SK-N-SH (cell line): ENCODE measurements around the gene COL28A1. TPM values are rescaled to one million over a fixed set of nuclear protein-coding genes. Genes with fewer than 3 reads are reported as not detected.

Source experiments
- CTCF ChIA-PET: fragments of 300-600, 350-600 bp; formaldehyde crosslinking; extraction: SDS; loops from one replicate; lab custom pipeline; 2021; lab: Yijun Ruan, JAX
- POLR2A ChIA-PET: fragments of 350-600 bp; sonication (Branson Sonifier 250); formaldehyde crosslinking; extraction: SDS; loops from one replicate; lab custom pipeline; 2020; ENCODE audit warnings: antibody characterized with exemption, inconsistent platforms; lab: Yijun Ruan, JAX
- DNase-seq: peaks from one replicate; pipeline ENCODE4 v3.0.0; 2012
- H2AFZ ChIP-seq: fragments of 200-600 bp; sonication (generic); 2 replicates; pipeline ENCODE4 v1.8.1; 2016; ENCODE audit warnings: antibody characterized with exemption, mild to moderate bottlenecking, low read depth
- H3F3A ChIP-seq: fragments of 200-600 bp; sonication (generic); replicated peaks from 2 replicates; pipeline ENCODE3; 2016; ENCODE audit warnings: antibody characterized with exemption, mild to moderate bottlenecking; ENCODE audit not compliant: insufficient read depth
- H3K27ac ChIP-seq, 2 experiments: fragments of 200-500 bp in 1 of 2; fragments of 200-600 bp in 1 of 2; sonication (Bioruptor generic) in 1 of 2; sonication (generic), shearing (Covaris generic) in 1 of 2; 2 replicates each; pipeline versions ENCODE4 v1.5.1 to v1.6.1; 2014 to 2016; ENCODE audit warnings: low read depth in 2 of 2, inconsistent platforms in 1 of 2, low read length in 1 of 2, mild to moderate bottlenecking in 1 of 2, mixed read lengths in 1 of 2
- H3K27me3 ChIP-seq: fragments of 200-600 bp; sonication (generic), shearing (Covaris generic); 2 replicates; pipeline ENCODE4 v1.6.1; 2016; ENCODE audit warnings: mixed run types; ENCODE audit not compliant: insufficient read depth
- H3K36me3 ChIP-seq, 2 experiments: fragments of 200-500 bp in 1 of 2; fragments of 200-600 bp in 1 of 2; sonication (Bioruptor generic) in 1 of 2; sonication (generic) in 1 of 2; replicated peaks in 1 of 2; 2 replicates each; pipeline versions ENCODE3 to v1.5.1; 2014 to 2016; ENCODE audit warnings: low read length in 1 of 2, mild to moderate bottlenecking in 1 of 2; ENCODE audit not compliant: insufficient read depth in 2 of 2, control insufficient read depth in 1 of 2
- H3K4me1 ChIP-seq, 2 experiments: fragments of 200-500 bp in 1 of 2; fragments of 200-600 bp in 1 of 2; sonication (Bioruptor generic) in 1 of 2; sonication (generic), shearing (Covaris generic) in 1 of 2; 2 replicates each; pipeline versions ENCODE4 v1.5.1 to v1.6.1; 2014 to 2016; ENCODE audit warnings: low read depth in 1 of 2, low read length in 1 of 2, mixed run types in 1 of 2; ENCODE audit not compliant: insufficient read depth in 2 of 2, control insufficient read depth in 1 of 2
- H3K4me2 ChIP-seq: fragments of 200-600 bp; sonication (generic), shearing (Covaris generic); 2 replicates; pipeline ENCODE4 v1.6.1; 2017; ENCODE audit warnings: mixed run types
- H3K4me3 ChIP-seq, 2 experiments: fragments of 200-500 bp in 1 of 2; fragments of 200-600 bp in 1 of 2; sonication (Bioruptor generic) in 1 of 2; sonication (generic), shearing (Covaris generic) in 1 of 2; 2 replicates each; pipeline versions ENCODE4 v1.5.1 to v1.8.1; 2014 to 2016; ENCODE audit warnings: low read depth in 2 of 2, inconsistent platforms in 1 of 2, low read length in 1 of 2, mild to moderate bottlenecking in 1 of 2, mixed read lengths in 1 of 2, moderate library complexity in 1 of 2
- H3K79me2 ChIP-seq: fragments of 200-600 bp; sonication (generic); 2 replicates; pipeline ENCODE4 v1.8.1; 2017; ENCODE audit warnings: mild to moderate bottlenecking; ENCODE audit not compliant: insufficient read depth
- H3K9ac ChIP-seq: fragments of 200-600 bp; sonication (generic); 2 replicates; pipeline ENCODE4 v1.6.1; 2017; ENCODE audit warnings: mixed run types
- H3K9me2 ChIP-seq: fragments of 200-600 bp; sonication (generic); 2 replicates; pipeline ENCODE4 v1.6.1; 2017; ENCODE audit warnings: mixed run types
- H3K9me3 ChIP-seq: fragments of 200-600 bp; sonication (generic); 2 replicates; pipeline ENCODE4 v1.6.1; 2017; ENCODE audit warnings: mixed run types, mild to moderate bottlenecking, moderate library complexity
- H4K20me1 ChIP-seq: fragments of 200-600 bp; sonication (generic); 2 replicates; pipeline ENCODE4 v1.6.1; 2017; ENCODE audit warnings: mild to moderate bottlenecking, mixed run types; ENCODE audit not compliant: insufficient read depth
- CTCF ChIP-seq: fragments of 200-600 bp; sonication (generic); IDR thresholded peaks from 2 replicates; pipeline ENCODE4 v1.6.1; 2017; ENCODE audit warnings: antibody characterized with exemption, mild to moderate bottlenecking, moderate library complexity
- ELF1 ChIP-seq: IDR thresholded peaks from 2 replicates; pipeline ENCODE4 v1.4.0; 2012
- FOSL2 ChIP-seq: IDR thresholded peaks from 2 replicates; pipeline ENCODE4 v1.4.0; 2012; ENCODE audit warnings: low read depth, mild to moderate bottlenecking, moderate library complexity, borderline replicate concordance
- FOXJ3 ChIP-seq: sonication (generic); formaldehyde crosslinking; IDR thresholded peaks from 2 replicates; pipeline ENCODE4 v1.5.1; 2020; ENCODE audit warnings: mild to moderate bottlenecking, missing genetic modification reagents
- GATA2 ChIP-seq: sonication (generic); formaldehyde crosslinking; IDR thresholded peaks from 2 replicates; pipeline ENCODE4 v1.5.0; 2020; ENCODE audit warnings: mild to moderate bottlenecking, missing genetic modification reagents
- IRF3 ChIP-seq: fragments of 150-350 bp; IDR thresholded peaks from 2 replicates; pipeline ENCODE4 v1.6.1; 2016; ENCODE audit warnings: mild to moderate bottlenecking, low read depth, low read length
- MXI1 ChIP-seq: IDR thresholded peaks from 2 replicates; pipeline ENCODE4 v1.6.1; 2012; ENCODE audit warnings: mild to moderate bottlenecking, low read depth, low read length, improper control_type of control experiment
- NFIC ChIP-seq: IDR thresholded peaks from 2 replicates; pipeline ENCODE4 v1.4.0; 2012; ENCODE audit warnings: borderline replicate concordance
- RFX5 ChIP-seq: IDR thresholded peaks from 2 replicates; pipeline ENCODE4 v1.6.1; 2012; ENCODE audit warnings: mild to moderate bottlenecking, improper control_type of control experiment, low read length
- USF2 ChIP-seq: fragments of 150-350 bp; IDR thresholded peaks from 2 replicates; pipeline ENCODE4 v1.6.1; 2017; ENCODE audit warnings: antibody characterized with exemption, low read length, low read depth, borderline replicate concordance
- WGBS: methylation state at CpG from one replicate; pipeline ENCODE4 v1.1.6; 2017; ENCODE audit warnings: low lambda C conversion rate; 5-methylcytosine and 5-hydroxymethylcytosine counted together
- polyA plus RNA-seq, 3 experiments: library from polyadenylated mRNA; depleted of rRNA; stranded (reverse); fragments of >200 nt; gene quantifications; 2 replicates each; pipeline ENCODE4 v1.2.3, GENCODE V29; 2012

The COL28A1 gene
- polyA plus RNA-seq, 1 of the 3 experiments (the other 2 are of a cell fraction) = not detected

- TF ChIP-seq IRF3 (no peak), FOXJ3 (no peak), RFX5 (no peak), ELF1 (no peak)
- TF ChIP-seq, all 33 proteins: peak for 0
Observed at GRCh38 chr7:7569081-7569527, 33.4 kb upstream of the COL28A1 start (continued).

GRCh38 chr7:7568553-7568952 lies 32.9 kb upstream of the COL28A1 start:
- H3F3A ChIP-seq = peaks cover 22% of the 10 kb centered on the region
- H3K4me3 ChIP-seq = peak overlapping the region; percentile 86 to 94
- DNase-seq = peak; percentile 31
- no peaks in the 10 kb centered on the region for H3K9me3 ChIP-seq
- ChIA-PET CTCF (interaction anchor here (0.7 to 1.9 kb wide), 7 partner anchors 9 to 727 kb away, joined by 3 to 5 read pairs (median 4); no protein-coding TSS in a partner anchor), POLR2A (interaction anchor here (0.8 kb wide), 1 partner anchor 401 kb away, joined by 4 read pairs; no protein-coding TSS in a partner anchor)
- H3K9me2 ChIP-seq = no peaks in the 10 kb centered on the region
- H2AFZ ChIP-seq = no peak overlapping the region
- H3K27ac ChIP-seq = peak overlapping the region in 1 of 2 experiments; percentile 92; a peak in 2 of 4 replicates
- no peaks in the 10 kb centered on the region for H3K27me3 ChIP-seq
- peak overlapping the region; percentile 77 for H3K4me2 ChIP-seq
- WGBS = 59% methylated on average over 4 of the region's 4 CpGs
- H3K79me2 ChIP-seq = peaks cover 63% of the 10 kb centered on the region
- H3K4me1 ChIP-seq = peaks cover 16 to 21% of the 10 kb centered on the region in 2 experiments; a peak in 3 of 4 replicates
- TF ChIP-seq USF2 (no peak), MXI1 (peak; percentile 42; the same call in 1 of the 2 replicates), CTCF (no peak), FOSL2 (no peak)
- H4K20me1 ChIP-seq = no peaks in the 10 kb centered on the region
- H3K9ac ChIP-seq = peak overlapping the region; percentile 85; the same call in 1 of the 2 replicates
- H3K36me3 ChIP-seq = peaks cover 22 to 49% of the 10 kb centered on the region in 2 experiments

GRCh38 chr7:7567898-7568531 lies 32.3 kb upstream of the COL28A1 start:
- peak overlapping the region; percentile 86 to 94 for H3K4me3 ChIP-seq
- peak overlapping the region; percentile 89; the same call in 1 of the 2 replicates for H2AFZ ChIP-seq
- peaks cover 17 to 44% of the 10 kb centered on the region in 2 experiments for H3K36me3 ChIP-seq
- H3F3A ChIP-seq = peaks cover 22% of the 10 kb centered on the region
- peak overlapping the region; percentile 70 to 92; a peak in 3 of 4 replicates for H3K27ac ChIP-seq
- no peaks in the 10 kb centered on the region for H3K9me3 ChIP-seq
- no peaks in the 10 kb centered on the region for H3K27me3 ChIP-seq
- TF ChIP-seq GATA2 (peak; percentile 31; the same call in 1 of the 2 replicates), NFIC (no peak)
- no peaks in the 10 kb centered on the region for H3K9me2 ChIP-seq
- H4K20me1 ChIP-seq = no peaks in the 10 kb centered on the region
- 27% methylated on average over 2 of the region's 2 CpGs for WGBS
- H3K9ac ChIP-seq = peak overlapping the region; percentile 85
- H3K4me1 ChIP-seq = peaks cover 16 to 21% of the 10 kb centered on the region in 2 experiments; a peak in 3 of 4 replicates
- H3K4me2 ChIP-seq = peak overlapping the region; percentile 77
- peaks cover 58% of the 10 kb centered on the region for H3K79me2 ChIP-seq
- ChIA-PET CTCF (interaction anchor here (0.7 to 1.9 kb wide), 7 partner anchors 9 to 728 kb away, joined by 3 to 5 read pairs (median 4); no protein-coding TSS in a partner anchor), POLR2A (interaction anchor here (0.8 kb wide), 1 partner anchor 402 kb away, joined by 4 read pairs; no protein-coding TSS in a partner anchor)
- no peak for DNase-seq
